ENCODE measurements around the gene IQGAP1. TPM values are rescaled to one million over a fixed set of nuclear protein-coding genes. Genes with fewer than 3 reads are reported as not detected.

Gene IQGAP1
- total RNA-seq, 1 experiment from 2014 or later = 72.4 TPM

GRCh38 chr15:90481023-90481422, 93.0 kb downstream of the IQGAP1 start:
- Histone ChIP-seq H2AFZ (ENCODE audit: low read length) (no peak overlapping the region), H3K23ac (ENCODE audit: insufficient read length, low read depth, low read length) (no peak overlapping the region), H4K8ac (replicated peaks; ENCODE audit: insufficient read length, low read depth, low read length) (no peak overlapping the region), H2BK12ac (ENCODE audit: insufficient read length, low read depth, low read length) (no peak overlapping the region), H3T11ph (ENCODE audit: low read length) (no peak overlapping the region), H3K79me1 (ENCODE audit: insufficient read depth, low read depth, low read length, poor library complexity, severe bottlenecking) (no peaks in the 10 kb centered on the region), H3K18ac (ENCODE audit: insufficient read length, low read depth, low read length) (no peak overlapping the region), H4K5ac (ENCODE audit: insufficient read length, low read depth, low read length) (no peak overlapping the region), H4K20me1 (ENCODE audit: control insufficient read depth, insufficient read depth, insufficient read length) (no peaks in the 10 kb centered on the region), H3K14ac (ENCODE audit: insufficient read depth, low read length) (no peak overlapping the region), H2BK120ac (ENCODE audit: low read depth, low read length, poor library complexity, severe bottlenecking) (no peak overlapping the region), H3K23me2 (ENCODE audit: insufficient read length, low read depth, low read length, poor library complexity, severe bottlenecking) (no peaks in the 10 kb centered on the region), H3K27ac (ENCODE audit: insufficient read length, low read depth, low read length) (no peak overlapping the region), H2AK5ac (ENCODE audit: insufficient read length, low read length) (no peak overlapping the region), H3K56ac (ENCODE audit: insufficient read length, low read depth, low read length) (no peak overlapping the region), H2BK5ac (ENCODE audit: insufficient read length, low read length) (no peak overlapping the region), H2BK20ac (ENCODE audit: low read depth, low read length, poor library complexity, severe bottlenecking) (no peak overlapping the region), H2BK15ac (ENCODE audit: low read depth, low read length) (no peak overlapping the region), H3K9ac (ENCODE audit: extremely low read depth, insufficient read length, low read length) (no peak overlapping the region), H3K4ac (ENCODE audit: low read depth, low read length) (no peak overlapping the region), H3K79me2 (ENCODE audit: insufficient read depth, low read length) (no peaks in the 10 kb centered on the region), H3K9me3 (ENCODE audit: control insufficient read depth, low read depth, low read length) (no peaks in the 10 kb centered on the region), H3K4me1 (ENCODE audit: insufficient read depth, low read length) (no peaks in the 10 kb centered on the region), H3K27me3 (ENCODE audit: insufficient read depth, low read length) (no peaks in the 10 kb centered on the region), H3K4me2 (ENCODE audit: insufficient read depth, insufficient read length, low read length) (no peak overlapping the region), H4K91ac (ENCODE audit: insufficient read length, low read depth, low read length) (no peak overlapping the region)
- no peak overlapping the region for H3K4me3 Mint-ChIP-seq
- DNase-seq = no peak
- TF ChIP-seq CTCF (conservative IDR thresholded peaks at IDR 0.05) = no peak
- H3K36me3 Mint-ChIP-seq (ENCODE audit: insufficient read depth in 1 of 3, low read depth in 3 of 3) = peaks cover 15 to 71% (median 61%) of the 10 kb centered on the region in 3 experiments; a peak in 6 of 7 replicates
- no peaks in the 10 kb centered on the region for H3K9me3 Mint-ChIP-seq
- WGBS (ENCODE audit: extremely low coverage, insufficient read length, low lambda C conversion rate) = no CpG with 5 or more reads among the region's 3 CpGs
- no peaks in the 10 kb centered on the region for H3K27me3 Mint-ChIP-seq (ENCODE audit: low read depth)
- no peaks in the 10 kb centered on the region for H3K4me1 Mint-ChIP-seq
- no peak overlapping the region; a peak in 1 of 7 replicates for H3K27ac Mint-ChIP-seq

Measured in H9 (cell line).